HUES48 (cell line): ENCODE results near the gene UBFD1.
"Not testable (repeated sequence)": the region's sequence is repeated elsewhere in the genome, so short reads cannot be mapped to it uniquely, and the experiment has no call there.

Experiments used
- H3K27ac ChIP-seq: one replicate; pipeline ENCODE4 v1.7.0; 2013; ENCODE audit warnings: low read depth, low read length, inconsistent platforms
- H3K27me3 ChIP-seq: 2 replicates; pipeline ENCODE4 v1.6.1; 2013; ENCODE audit warnings: mild to moderate bottlenecking, low read length; ENCODE audit not compliant: control insufficient read depth, insufficient read depth
- H3K36me3 ChIP-seq: 2 replicates; pipeline ENCODE4 v1.6.1; 2013; ENCODE audit warnings: low read length; ENCODE audit not compliant: control insufficient read depth, insufficient read depth
- H3K4me1 ChIP-seq: 2 replicates; pipeline ENCODE4 v1.6.1; 2013; ENCODE audit warnings: mild to moderate bottlenecking, low read length; ENCODE audit not compliant: control insufficient read depth, insufficient read depth
- H3K4me3 ChIP-seq: 2 replicates; pipeline ENCODE4 v1.5.1; 2013; ENCODE audit warnings: mild to moderate bottlenecking, low read depth, low read length
- H3K9ac ChIP-seq: 2 replicates; pipeline ENCODE4 v1.6.1; 2013; ENCODE audit warnings: mild to moderate bottlenecking, low read depth, low read length, moderate library complexity
- H3K9me3 ChIP-seq: 2 replicates; pipeline ENCODE4 v1.6.1; 2013; ENCODE audit warnings: low read length; ENCODE audit not compliant: control insufficient read depth, insufficient read depth

Gene UBFD1

DNA sequence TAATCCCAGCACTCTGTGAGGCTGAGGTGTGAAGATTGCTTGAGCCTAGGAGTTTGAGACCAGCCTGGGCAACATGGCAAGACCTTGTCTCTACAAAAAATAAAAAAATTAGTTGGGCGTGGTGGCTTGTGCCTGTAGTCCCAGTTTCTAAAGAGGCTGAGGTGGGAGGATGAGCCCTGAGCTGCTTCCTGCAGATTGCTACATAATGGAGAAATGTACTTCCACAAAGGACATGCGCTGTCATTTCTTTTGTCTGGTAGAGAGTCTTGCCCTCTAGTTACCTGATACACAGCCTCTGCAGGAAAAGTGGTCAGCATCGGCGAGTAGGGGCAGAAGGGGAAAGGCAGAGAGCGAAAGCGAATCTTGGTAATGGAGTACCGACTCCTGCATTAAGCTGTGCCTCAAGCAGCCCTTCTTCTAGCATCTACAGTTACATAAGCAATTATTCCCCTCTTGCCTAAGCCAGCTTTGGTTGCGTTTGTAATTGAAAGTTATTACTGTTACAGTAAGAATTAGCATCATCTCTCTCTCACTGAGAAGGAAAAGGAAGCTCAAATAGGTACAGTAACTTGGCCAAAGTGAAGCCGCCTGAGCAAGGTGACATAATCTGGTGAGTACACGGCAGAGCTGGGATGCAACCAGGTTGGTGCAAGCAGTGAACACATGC is 28.8 kb upstream of the UBFD1 start:
- Histone ChIP-seq H3K9me3 (no peaks in the 10 kb centered on the region), H3K4me1 (no peaks in the 10 kb centered on the region), H3K4me3 (no peak overlapping the region), H3K36me3 (peaks cover 79% of the 10 kb centered on the region), H3K27me3 (no peaks in the 10 kb centered on the region), H3K9ac (no peak overlapping the region), H3K27ac (no peak overlapping the region)

GRCh38 chr16:23530062-23530461 is 27.5 kb upstream of the UBFD1 start:
- Histone ChIP-seq H3K27me3 (no peaks in the 10 kb centered on the region), H3K36me3 (peaks cover 79% of the 10 kb centered on the region), H3K27ac (no peak overlapping the region), H3K4me1 (no peaks in the 10 kb centered on the region), H3K4me3 (no peak overlapping the region), H3K9me3 (no peaks in the 10 kb centered on the region), H3K9ac (no peak overlapping the region)

GRCh38 chr16:23532448-23532847 is 25.1 kb upstream of the UBFD1 start:
- Histone ChIP-seq H3K36me3 (peaks cover 89% of the 10 kb centered on the region), H3K27ac (no peak overlapping the region), H3K4me3 (no peak overlapping the region), H3K4me1 (no peaks in the 10 kb centered on the region), H3K27me3 (no peaks in the 10 kb centered on the region), H3K9me3 (no peaks in the 10 kb centered on the region), H3K9ac (no peak overlapping the region)

- H3K36me3 ChIP-seq: peaks cover 88% of the 10 kb centered on the region
- H3K4me3 ChIP-seq: no peak overlapping the region
- H3K27ac ChIP-seq: no peak overlapping the region
- no peaks in the 10 kb centered on the region for H3K4me1 ChIP-seq
- H3K9me3 ChIP-seq: no peaks in the 10 kb centered on the region
- H3K27me3 ChIP-seq: no peaks in the 10 kb centered on the region
- no peak overlapping the region for H3K9ac ChIP-seq
Observed at GRCh38 chr16:23534868-23535860, 22.4 kb upstream of the UBFD1 start.

DNA sequence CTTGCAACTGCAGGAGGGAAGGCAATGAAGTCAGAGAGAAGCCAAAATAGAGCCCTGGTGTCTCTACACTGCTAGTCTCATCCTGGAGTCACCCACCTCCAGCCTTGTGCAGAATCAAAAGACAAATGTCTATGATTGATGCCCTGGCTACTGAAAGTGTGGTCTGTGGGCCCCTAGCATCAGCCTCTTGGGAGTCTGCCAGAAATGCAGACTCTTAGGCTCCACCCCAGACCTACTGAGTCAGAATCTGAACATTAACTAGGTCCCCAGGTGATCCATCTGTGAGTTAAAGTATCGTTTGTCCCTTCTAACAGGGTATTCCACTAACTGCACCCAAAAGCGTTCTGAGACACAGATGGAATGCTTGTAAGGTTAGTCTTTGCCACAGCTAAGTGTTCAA is 21.6 kb upstream of the UBFD1 start:
- H3K27ac ChIP-seq: no peak overlapping the region
- no peak overlapping the region for H3K4me3 ChIP-seq
- no peaks in the 10 kb centered on the region for H3K4me1 ChIP-seq
- H3K36me3 ChIP-seq: peaks cover 88% of the 10 kb centered on the region
- no peaks in the 10 kb centered on the region for H3K27me3 ChIP-seq
- no peaks in the 10 kb centered on the region for H3K9me3 ChIP-seq
- no peak overlapping the region for H3K9ac ChIP-seq

DNA sequence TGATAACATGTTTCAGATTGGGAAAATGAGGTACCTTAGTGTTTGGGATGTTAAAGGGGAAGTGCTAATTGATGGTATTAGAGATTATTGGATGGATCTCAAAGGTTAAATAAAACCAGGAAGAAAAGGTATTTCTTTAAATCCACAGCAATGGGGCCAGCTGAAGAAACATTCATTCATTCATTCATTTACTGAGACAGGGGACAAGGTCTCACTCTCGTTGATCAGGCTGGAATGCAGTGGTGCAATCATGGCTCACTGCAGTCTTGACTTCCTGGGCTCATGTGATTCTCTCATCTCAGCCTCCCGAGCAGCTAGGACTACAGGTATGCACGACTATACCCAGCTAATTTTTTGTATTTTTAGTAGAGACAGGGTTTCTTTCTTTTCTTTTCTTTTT is 20.1 kb upstream of the UBFD1 start:
- H3K9ac ChIP-seq: no peak overlapping the region
- H3K27me3 ChIP-seq: no peaks in the 10 kb centered on the region
- peaks cover 89% of the 10 kb centered on the region for H3K36me3 ChIP-seq

GRCh38 chr16:23538919-23539278 is 18.6 kb upstream of the UBFD1 start:
- no peaks in the 10 kb centered on the region for H3K9me3 ChIP-seq
- no peaks in the 10 kb centered on the region for H3K27me3 ChIP-seq
- peaks cover 89% of the 10 kb centered on the region for H3K36me3 ChIP-seq
- no peak overlapping the region for H3K27ac ChIP-seq
- no peaks in the 10 kb centered on the region for H3K4me1 ChIP-seq
- no peak overlapping the region for H3K4me3 ChIP-seq
- H3K9ac ChIP-seq: no peak overlapping the region

More for the DNA sequence above, 20.1 kb upstream of the UBFD1 start:
- Histone ChIP-seq H3K4me1 (no peaks in the 10 kb centered on the region), H3K27ac (no peak overlapping the region), H3K4me3 (no peak overlapping the region), H3K9me3 (no peaks in the 10 kb centered on the region)

DNA sequence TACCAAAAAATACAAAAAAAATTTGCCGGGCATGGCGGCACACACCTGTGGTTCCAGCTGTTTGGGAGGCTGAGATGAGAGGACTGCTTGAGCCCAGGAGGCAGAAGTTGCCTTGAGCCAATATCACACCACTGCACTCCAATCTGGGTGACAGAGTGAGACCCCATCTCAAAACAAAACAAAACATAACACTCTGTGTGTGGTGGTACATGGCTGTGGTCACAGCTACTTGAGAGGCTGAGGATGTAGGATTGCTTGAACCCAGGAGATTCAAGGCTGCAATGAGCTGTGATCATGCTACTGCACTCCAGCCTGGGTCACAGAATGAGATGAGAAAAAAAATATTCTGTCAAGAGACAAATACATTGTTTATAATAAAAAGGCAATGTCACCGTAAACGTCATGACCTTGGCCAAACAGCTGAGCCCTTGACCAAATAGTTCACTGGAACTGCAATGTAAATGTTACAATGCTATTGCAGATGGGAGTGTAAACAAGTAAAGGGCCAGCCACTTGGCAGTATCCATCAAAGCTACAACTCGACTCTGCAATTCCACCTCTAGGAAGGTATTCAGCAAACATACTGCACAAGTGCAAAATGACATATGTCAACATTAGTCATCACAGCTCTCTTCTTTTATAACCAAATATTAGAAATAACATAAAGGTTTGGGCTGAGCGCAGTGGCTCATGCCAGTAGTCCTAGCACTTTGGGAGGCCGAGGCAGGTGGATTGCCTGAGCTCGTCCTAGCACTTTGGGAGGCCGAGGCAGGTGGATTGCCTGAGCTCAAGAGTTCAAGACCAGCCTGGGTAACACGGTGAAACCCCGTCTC is 17.3 kb upstream of the UBFD1 start:
- Histone ChIP-seq H3K4me1 (no peaks in the 10 kb centered on the region), H3K4me3 (no peak overlapping the region), H3K27me3 (no peaks in the 10 kb centered on the region), H3K9ac (no peak overlapping the region), H3K27ac (no peak overlapping the region), H3K9me3 (no peaks in the 10 kb centered on the region), H3K36me3 (peaks cover 87% of the 10 kb centered on the region)

DNA sequence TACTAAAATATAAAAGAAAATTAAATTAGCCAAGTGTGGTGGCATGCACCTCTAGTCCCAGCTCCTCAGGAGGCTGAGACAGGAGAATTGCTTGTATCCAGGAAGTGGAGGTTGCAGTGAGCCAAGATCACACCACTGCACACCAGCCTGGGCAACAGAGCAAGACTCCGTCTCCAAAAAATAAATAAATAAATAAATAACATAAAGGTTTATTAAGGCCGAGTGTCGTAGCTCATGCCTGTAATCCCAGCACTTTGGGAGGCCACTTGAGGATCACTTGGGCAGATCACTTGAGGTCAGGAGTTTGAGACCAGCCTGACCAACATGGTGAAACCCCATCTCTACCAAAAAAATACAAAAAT is 16.7 kb upstream of the UBFD1 start:
- not testable (repeated sequence) for H3K9me3 ChIP-seq, H3K27me3 ChIP-seq, H3K4me1 ChIP-seq, H3K4me3 ChIP-seq, H3K9ac ChIP-seq, H3K27ac ChIP-seq
- peaks cover 87% of the 10 kb centered on the region for H3K36me3 ChIP-seq

DNA sequence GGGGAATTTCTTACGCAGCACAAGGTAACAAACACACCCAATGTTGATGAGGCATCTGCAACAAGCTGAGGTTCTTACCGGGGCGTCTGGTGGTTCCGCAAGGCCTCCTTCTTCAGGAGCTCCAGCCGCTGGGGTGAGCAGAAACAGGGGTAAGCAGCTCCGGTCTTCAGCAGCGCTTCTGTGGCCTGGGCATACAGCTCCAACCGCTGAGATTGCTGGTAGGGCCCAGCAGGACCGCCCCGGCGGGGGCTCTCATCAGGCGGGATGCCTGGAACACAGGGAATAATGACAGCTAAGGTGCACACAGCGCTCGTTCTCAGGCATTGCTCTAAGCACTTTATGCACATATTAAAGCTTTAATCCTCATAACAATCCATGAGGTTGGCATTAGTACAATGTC is 13.1 kb upstream of the UBFD1 start:
- H3K9ac ChIP-seq: no peak overlapping the region
- H3K27me3 ChIP-seq: no peaks in the 10 kb centered on the region
- no peak overlapping the region for H3K4me3 ChIP-seq
- H3K4me1 ChIP-seq: no peaks in the 10 kb centered on the region
- no peak overlapping the region for H3K27ac ChIP-seq
- no peaks in the 10 kb centered on the region for H3K9me3 ChIP-seq
- peaks cover 86% of the 10 kb centered on the region for H3K36me3 ChIP-seq
